Amygdala (tissue), 56 donors: Measurements from ENCODE around the gene CENPV.
"Not testable (repeated sequence)": the region's sequence is repeated elsewhere in the genome, so short reads cannot be mapped to it uniquely, and the experiment has no call there.

Experiments used
- DNase-seq, 56 donors: peaks; one replicate each; lab custom pipeline; 2025; lab: John Stamatoyannopoulos, UW

Gene CENPV

DNA sequence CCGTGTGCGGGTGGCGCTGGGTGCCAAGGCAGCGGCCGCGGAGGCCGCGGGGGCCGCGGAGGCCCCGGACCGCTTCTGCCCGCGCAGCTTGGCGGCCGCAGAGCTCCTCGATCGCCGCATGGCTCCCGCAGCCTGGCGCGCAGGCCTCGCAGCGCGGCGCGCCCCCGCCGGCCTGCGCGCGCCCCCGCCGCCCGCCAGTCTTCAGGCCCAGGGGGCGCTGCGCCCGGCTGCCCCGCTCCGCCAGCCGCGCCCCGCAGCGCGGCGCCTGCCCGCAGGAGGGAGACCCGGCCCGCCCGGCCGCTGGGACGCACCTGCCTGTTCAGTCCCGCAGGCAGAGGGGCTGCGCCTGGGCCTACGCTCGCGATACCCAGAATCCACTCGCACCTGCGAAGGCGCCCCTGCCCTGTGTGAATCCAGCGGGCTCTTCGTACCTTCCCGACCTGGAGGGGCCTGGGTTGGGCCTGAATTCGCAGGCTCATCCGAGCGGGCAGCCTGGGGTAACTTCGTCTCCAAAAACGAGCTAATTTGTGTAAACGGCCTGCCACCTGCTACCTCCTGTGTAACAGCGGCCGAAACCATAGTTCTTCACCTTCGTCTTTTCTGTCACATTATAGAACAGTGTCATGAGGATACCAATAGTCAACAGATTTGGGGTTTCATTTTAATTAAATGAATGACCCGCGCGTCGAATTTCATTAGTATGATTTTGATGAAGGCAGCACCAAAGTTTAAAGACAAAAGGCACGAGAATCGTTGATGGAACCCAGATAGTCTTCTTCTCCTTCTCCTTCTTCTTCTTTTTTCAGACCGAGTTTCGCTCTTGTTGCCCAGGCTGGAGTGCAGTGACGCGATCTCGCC is at the start of gene CENPV:
Gene CENPV, minus strand, starts transcription at position 153 of the 858 bp plus-strand sequence. Its CDS starts 33 bp downstream, at position 120.
- DNase-seq = peak in 25 of 56 donors; percentile 6 to 72 (median 41)

DNA sequence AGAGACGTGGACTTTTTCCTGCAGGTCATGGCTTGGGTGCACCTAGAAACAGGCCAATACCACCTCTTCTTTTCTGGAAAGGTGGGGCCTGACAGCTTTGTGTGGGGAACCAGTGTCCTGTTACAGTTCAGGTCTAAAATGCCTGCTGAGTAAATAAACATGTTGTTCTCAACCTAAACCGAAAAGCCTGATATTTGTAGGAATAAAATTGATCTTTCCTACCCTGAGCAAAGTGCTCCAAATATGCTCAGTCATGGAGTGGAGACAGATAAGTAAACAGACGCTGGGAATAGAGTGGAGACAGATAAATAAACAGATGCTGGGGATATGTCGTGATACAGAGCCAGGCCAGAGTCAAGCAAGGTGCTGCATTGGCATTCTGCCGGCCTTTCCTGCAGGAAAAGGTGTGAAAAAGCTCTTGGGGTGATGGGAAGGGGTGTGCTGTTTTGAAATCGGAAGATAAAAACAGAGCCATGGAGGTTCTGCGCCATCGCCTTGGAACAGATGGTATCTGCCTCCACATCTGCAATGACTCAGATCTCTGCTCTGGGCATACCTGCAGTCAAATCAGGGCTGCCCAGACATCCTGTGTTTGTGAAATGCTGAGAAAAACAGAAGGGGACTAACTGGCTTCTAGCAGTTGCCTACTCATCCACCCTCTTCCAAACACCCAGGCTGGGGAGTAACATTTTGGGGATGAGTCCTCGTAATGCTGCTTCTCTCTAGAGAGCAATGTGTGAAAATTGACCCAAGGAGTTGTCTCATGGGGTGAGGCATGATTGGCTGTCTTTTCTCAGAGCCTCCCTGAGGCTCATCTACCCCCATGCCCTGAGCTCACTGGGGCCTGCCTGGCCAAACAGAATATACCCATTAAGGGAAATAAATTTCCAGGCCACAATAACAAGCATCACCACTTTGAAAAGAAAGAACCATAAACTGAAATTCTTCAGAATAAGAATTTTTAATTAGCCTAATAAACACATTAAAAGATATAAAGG is 45.3 kb upstream of the CENPV start:
- DNase-seq = peak in 4 of 56 donors; percentile 16 to 52 (median 20)

DNA sequence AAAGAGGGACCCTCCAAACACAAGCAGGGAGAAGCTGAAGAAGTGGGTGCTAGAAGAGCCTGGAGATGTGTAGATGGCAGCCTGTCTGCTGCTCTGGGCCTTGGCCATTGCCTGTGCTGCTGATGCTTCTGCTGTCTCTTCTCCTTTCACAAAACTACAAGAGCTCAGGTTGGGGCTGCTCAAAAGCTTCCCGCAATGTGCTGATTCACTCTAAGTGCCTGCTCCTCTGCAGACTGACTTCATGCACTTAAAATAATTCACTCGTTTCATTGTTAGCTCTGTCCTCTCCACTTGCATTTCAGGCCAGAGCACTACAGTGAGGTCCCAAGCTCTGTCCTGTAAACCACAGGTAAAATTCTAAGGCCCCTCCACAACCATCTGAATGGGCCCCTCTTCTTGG is 43.4 kb upstream of the CENPV start:
- DNase-seq = peak in 2 of 56 donors; percentile 13 to 24

DNA sequence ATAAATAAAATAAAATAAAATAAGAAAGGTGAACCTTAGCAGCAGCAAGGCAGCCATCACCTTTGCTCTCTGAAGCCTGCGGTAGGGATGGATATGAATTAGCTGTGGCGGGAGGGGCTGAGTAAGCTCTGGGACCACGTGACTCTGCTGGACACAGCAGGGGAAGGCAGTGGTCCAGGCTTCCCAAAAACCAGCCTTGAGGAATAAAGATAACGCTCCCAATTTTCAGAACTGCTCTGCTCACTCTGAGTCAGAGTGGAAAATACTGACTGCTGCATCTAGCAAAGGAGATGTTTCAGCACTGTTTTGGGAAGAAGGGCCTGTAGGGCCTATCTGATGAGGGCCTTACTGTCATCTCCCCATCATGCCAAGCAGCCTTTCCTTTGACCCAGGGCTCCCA is 42.6 kb upstream of the CENPV start:
- not testable (repeated sequence) for DNase-seq

DNA sequence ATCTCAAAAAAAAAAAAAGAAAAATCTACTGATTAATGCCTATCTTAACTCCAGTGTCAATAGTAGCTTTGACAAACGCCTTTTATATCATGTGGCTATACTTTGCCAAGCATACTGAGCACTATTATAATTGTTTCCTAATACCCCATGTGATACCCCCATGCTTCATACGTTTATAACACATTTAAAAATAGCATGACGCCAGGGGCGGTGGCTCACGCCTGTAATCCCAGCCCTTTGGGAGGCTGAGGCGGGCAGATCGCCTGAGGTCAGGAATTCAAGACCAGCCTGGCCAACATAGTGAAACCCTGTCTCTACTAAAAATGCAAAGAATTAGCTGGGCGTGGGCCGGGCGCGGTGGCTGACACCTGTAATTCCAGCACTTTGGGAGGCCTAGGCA is 39.2 kb upstream of the CENPV start:
- not testable (repeated sequence) for DNase-seq

DNA sequence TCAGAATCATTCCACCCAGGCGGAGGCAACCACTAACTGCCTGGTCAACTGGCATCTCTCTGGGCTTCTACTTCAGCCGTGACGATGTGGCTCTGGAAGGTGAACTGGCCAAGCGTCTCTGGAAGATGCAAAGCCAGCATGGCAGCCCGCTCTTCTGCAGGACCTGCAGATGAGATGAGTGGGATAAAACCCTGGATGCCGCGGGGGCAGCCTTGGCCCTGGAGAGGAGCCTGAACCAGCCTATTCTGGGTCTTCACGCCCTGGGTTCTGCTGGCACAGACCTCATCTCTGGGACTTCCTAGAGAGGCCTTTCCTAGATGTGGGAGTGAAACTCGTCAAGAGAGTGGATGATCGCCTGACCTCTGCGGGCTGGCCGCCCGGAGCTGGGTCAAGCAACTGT is 38.2 kb upstream of the CENPV start:
- no peak for DNase-seq

DNA sequence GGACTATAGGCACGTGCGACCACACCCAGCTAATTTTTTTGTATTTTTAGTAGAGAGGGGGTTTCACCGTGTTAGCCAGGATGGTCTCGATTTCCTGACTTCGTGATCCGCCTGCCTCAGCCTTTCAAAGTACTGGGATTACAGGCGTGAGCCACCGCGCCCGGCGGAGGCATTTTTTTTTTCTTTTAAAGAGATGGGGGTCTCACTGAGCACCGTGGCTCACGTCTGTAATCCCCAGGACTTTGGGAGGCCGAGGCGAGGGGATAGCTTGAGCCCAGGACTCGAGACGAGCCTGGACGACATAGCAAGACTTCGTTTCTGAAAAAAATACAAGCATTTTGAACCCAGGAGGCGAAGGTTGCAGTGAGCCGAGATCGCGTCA is 32.8 kb upstream of the CENPV start:
- not testable (repeated sequence) for DNase-seq

DNA sequence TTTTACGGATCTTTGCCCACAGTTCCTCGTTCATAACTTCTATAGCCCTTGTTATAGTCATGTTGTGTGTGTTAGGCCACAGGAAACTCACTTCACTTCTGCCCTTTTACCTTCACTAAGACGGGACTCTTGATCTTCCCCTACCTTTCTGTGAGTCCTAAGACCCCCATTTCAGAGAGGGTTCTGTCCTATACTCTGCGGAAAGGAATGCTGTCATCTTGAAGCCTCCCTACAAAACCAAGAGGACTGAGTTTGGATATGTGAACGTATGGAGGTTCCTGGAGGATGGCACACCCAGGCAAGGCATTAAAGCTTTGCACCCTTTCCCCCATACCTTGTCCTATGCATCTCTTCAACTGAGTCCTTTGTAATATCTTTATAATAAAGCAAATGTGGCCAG is 31.3 kb upstream of the CENPV start:
- DNase-seq = no peak

DNA sequence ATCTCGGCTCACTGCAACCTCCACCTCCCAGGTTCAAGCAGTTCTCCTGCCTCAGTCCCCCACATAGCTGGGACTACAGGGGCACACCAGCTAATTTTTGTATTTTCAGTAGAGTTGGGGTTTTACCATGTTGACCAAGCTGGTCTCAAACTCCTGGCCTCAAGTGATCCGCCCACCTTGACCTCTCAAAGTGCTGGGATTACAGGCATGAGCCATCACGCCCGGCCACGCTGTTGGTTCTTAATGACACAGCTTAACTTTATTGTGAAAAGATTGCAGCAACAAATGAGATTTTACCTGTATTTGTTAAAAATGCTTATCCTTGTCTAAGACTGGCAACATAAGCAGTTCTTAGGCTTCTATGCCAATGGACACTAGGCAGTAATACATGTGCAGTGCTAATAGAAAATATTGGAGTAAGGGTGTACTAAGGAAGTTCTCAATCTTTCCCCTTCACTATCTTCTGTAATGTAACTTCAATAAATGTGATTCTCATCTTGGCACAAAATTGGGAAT is 30.6 kb upstream of the CENPV start:
- no peak for DNase-seq

DNA sequence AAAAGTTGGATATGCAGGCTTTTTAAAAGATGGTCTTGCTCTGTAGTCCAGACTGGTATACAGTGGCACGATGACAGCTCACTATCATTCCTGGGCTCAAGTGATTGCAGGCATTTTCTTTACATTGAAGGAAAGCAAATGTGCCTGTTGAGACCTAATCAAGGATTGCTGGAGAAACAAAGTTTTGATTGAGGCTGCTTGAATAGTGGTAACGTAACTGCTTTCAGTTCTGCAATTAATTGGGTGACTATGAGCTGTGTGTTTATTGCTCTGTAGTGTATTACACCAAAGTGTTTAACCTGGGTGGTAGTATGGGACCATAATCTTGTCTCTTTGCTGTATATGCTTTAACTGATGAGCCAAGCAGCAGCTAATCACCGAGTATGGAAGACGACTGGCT is 29.9 kb upstream of the CENPV start:
- DNase-seq = no peak

DNA sequence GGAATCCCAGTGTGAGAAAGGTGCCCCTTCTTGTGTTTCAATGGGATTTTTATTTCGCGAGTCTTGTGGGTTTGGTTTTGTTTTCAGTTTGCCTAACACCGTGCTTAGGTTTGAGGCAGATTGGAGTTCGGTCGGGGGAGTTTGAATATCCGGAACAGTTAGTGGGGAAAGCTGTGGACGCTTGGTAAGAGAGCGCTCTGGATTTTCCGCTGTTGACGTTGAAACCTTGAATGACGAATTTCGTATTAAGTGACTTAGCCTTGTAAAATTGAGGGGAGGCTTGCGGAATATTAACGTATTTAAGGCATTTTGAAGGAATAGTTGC is 28.2 kb upstream of the CENPV start:
- DNase-seq = no peak

DNA sequence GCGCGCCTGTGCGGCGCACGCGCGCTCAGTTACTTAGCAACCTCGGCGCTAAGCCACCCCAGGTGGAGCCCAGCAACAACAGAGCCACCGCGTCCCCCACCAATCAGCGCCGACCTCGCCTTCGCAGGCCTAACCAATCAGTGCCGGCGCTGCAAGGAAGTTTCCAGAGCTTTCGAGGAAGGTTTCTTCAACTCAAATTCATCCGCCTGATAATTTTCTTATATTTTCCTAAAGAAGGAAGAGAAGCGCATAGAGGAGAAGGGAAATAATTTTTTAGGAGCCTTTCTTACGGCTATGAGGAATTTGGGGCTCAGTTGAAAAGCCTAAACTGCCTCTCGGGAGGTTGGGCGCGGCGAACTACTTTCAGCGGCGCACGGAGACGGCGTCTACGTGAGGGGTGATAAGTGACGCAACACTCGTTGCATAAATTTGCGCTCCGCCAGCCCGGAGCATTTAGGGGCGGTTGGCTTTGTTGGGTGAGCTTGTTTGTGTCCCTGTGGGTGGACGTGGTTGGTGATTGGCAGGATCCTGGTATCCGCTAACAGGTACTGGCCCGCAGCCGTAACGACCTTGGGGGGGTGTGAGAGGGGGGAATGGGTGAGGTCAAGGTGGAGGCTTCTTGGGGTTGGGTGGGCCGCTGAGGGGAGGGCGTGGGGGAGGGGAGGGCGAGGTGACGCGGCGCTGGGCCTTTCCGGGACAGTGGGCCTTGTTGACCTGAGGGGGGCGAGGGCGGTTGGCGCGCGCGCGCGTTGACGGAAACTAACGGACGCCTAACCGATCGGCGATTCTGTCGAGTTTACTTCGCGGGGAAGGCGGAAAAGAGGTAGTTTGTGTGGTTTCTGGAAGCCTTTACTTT is 27.6 kb upstream of the CENPV start, which contains the start of gene UBB:
Gene UBB, plus strand, starts transcription at position 452 of the 856 bp plus-strand sequence. CDS start 817 bp downstream, outside the sequence.
- DNase-seq = peak in 55 of 56 donors; percentile 67 to 98 (median 89)

DNA sequence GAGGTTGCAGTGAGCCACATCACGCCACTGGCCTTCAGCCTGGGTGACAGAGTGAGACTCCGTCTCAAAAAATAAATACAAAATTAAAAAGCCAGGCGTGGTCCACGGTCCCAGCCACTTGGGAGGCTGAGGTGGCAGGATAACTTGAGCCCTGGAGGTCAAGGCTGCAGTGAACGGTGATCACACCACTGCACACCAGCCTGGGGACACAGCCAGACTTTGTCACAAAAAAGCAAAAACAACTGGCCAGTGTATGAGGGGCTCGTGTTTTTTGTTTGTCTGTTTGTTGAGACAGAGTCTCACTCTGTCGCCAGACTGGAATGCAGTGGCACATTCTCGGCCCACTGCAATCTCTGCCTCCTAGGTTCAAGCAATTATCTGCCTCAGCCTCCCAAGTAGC is 26.4 kb upstream of the CENPV start:
- no peak for DNase-seq

DNA sequence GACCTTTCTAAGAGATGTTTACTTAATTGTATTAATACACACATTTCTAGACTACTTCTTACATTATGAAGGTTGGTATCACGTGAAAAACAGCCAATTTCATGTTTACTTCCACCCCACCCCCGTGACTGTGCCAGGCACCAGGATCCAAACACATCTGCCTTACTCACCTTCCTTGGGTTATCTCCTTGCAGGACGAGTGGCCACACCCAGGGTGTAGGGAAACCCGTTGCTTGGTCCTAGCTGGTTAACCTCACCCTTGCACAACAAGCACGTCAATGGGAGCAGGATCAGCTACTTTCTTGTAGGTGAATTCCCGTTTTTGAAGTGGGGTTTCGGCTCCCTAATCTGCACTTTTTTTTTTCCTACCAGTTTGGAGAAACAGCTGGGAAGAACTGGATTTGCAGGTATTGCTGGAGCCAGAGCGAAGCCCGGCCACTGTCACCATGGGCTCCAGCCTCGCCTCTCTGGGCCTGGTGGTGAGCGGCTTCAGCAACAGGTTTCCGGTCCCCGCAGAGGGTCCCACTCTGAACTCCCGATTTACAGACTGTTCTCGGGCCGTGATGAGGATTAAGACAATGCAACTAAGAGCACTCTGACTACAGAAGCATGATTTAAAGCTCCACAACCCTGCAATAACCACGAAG is 25.5 kb upstream of the CENPV start:
- peak in 4 of 56 donors; percentile 8 to 21 (median 18) for DNase-seq

DNA sequence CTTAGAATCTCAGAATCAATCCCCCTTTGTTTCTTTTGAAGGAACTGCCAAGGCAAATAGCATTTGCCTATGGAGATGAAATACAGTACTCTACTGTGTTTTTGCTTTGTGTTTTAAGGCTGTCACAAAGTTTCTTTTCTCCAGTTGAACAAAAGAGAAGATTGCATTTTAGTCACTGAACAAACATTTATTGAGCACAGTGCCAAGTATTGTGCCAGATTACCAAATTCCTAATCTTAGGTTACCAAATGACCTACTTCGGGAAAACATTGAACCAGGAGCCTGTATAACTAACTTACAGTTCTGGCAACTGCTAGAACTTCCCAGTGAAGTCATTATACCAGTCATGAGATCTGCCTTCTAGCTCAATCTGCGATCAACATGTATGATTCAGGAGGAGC is 24.7 kb upstream of the CENPV start:
- peak in 12 of 56 donors; percentile 3 to 58 (median 23) for DNase-seq

DNA sequence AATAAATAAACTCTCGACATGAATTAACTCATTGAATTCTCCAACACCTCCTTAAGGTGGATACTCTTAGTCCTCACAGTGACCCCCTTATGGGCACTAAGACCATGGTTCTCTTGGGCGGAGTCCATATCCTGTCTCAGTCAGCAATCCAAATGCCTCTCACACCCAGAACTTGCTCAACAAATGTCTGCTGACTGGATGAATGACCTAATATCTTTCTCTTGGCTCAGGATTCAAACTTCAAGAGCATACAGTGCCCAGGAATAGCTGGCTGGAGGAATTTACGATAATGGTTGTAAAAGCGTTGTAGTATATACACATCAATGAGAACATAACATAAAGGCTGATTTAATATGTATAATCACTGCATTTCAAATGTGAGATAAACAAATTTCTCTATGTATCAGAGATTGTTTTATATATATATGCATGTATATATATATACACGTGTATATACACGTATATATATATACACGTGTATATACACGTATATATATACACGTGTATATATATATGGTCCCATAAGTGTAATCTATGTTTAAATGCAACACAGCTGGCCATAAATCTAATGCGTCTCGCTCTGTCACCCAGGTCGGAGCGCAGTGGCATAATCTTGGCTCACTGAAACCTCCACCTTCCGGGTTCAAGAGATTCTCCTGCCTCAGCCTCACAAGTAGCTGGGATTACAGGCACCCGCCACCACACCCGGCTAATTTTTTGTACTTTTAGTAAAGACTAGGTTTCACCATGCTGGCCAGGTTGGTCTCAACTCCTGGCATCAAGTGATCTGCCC is 21.1 kb upstream of the CENPV start:
- DNase-seq = no peak

DNA sequence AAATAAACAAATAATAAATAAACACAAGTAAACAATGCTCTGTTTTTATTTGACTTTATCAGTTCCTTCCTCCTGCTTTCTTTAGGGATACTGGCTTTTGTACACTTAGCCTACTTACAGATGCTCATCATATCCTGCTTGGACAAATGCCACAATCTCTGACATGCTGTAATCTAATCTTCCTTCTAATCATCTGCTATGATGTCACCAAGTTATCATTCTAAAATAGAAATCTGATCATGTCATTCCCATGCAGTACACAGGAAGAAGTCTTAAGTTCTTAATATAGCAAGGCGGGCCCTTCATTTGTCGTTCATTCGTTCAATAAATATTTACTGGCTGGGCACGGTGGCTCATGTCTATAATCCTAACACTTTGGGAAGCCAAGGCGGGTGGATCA is 18.5 kb upstream of the CENPV start:
- no peak for DNase-seq

DNA sequence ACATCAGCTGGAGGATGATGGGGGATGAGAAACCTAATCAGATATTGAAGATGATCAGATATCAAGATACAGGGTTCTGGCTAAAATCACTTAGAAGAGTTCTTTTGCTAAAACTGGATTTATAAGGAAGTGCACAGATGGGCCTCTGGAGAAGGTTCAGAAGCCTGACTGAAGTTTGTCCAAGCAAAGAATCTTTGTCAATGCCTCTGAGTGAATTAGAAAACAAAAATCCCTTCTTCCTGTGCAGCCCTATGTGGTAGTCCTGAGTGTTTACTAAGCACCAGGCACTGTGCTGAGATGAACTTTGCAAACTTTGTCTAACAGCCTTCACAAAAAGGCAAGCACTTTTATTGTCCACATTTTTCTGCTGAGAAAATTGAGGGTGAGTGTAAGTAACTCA is 11.4 kb upstream of the CENPV start:
- DNase-seq = no peak
